Spinal cord (tissue), 10 donors: ENCODE data around the gene C12orf76. TPM values are rescaled to one million over a fixed set of nuclear protein-coding genes. Genes with fewer than 3 reads are reported as not detected.
A peak's percentile ranks its signal among the peaks of the same experiment; 100 is the strongest.
"Not testable (repeated sequence)": the region's sequence is repeated elsewhere in the genome, so short reads cannot be mapped to it uniquely, and the experiment has no call there.

ENCODE experiments used
- DNase-seq, 6 donors: peaks; one replicate each; pipeline versions ENCODE4 v3.0.0 to v3.0.0-alpha.2; 2013 to 2015; ENCODE audit warnings: low spot score in 6 of 6, low read depth in 4 of 6
- H3K27ac ChIP-seq: one replicate; pipeline ENCODE4 v1.5.1; 2013; ENCODE audit warnings: low read depth, low read length, control low read depth
- H3K27me3 ChIP-seq: one replicate; pipeline ENCODE4 v1.6.1; 2013; ENCODE audit warnings: low read length; ENCODE audit not compliant: control insufficient read depth, insufficient read depth
- H3K36me3 ChIP-seq: one replicate; pipeline ENCODE4 v1.6.1; 2013; ENCODE audit warnings: low read length; ENCODE audit not compliant: control insufficient read depth, insufficient read depth
- H3K4me1 ChIP-seq: one replicate; pipeline ENCODE4 v1.6.1; 2013; ENCODE audit warnings: low read length; ENCODE audit not compliant: control insufficient read depth, insufficient read depth
- H3K4me3 ChIP-seq: one replicate; pipeline ENCODE4 v1.5.1; 2013; ENCODE audit warnings: low read depth, low read length, control low read depth
- H3K9me3 ChIP-seq: one replicate; pipeline ENCODE4 v1.6.1; 2013; ENCODE audit warnings: low read length; ENCODE audit not compliant: control insufficient read depth, insufficient read depth
- WGBS: methylation state at CpG from one replicate; pipeline ENCODE4 v1.1.5; 2013; ENCODE audit warnings: missing lambda C conversion rate; ENCODE audit not compliant: insufficient coverage; 5-methylcytosine and 5-hydroxymethylcytosine counted together
- long read RNA-seq, 4 donors: transcript quantifications; one replicate each; lab custom pipeline, GENCODE V29; 2026
- polyA plus RNA-seq, 2 donors: library from polyadenylated mRNA; unstranded; fragments of 120-200 nt; gene quantifications; one replicate each; pipeline ENCODE4 v1.2.1, GENCODE V29; 2013; ENCODE audit not compliant: insufficient read length in 2 of 2
- total RNA-seq, 2 donors: library from RNA; depleted of rRNA in 1 of 2; stranded (reverse); fragments of 120-200 nt in 1 of 2; fragments of >200 nt in 1 of 2; gene quantifications; one replicate each; pipeline versions ENCODE4 v1.2.3 to v1.2.4, GENCODE V29; 2013 to 2014
- donor health status: healthy.

Gene C12orf76, protein sequence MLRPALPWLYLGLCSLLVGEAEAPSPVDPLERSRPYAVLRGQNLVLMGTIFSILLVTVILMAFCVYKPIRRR
- total RNA-seq (10 to 100 TPM; 45.2 to 84.9 TPM), polyA plus RNA-seq (10 to 100 TPM; 88.8 to 94.4 TPM)
- long read RNA-seq, donor 1, transcript C12orf76-203 (2 exons, 1,755 nt), result major isoform, 27 of 82 reads
- long read RNA-seq, donor 1, transcript C12orf76-208 (3 exons, 496 nt), result minor isoform, 8 of 82 reads
- long read RNA-seq, donor 1, partial matches to known transcripts, result 45 of 82 reads
- long read RNA-seq, donor 1, other reads (novel, unspliced or antisense), result 0 of 82 reads
- long read RNA-seq, donor 2, transcript C12orf76-203 (2 exons, 1,755 nt), result major isoform, 8 of 23 reads
- long read RNA-seq, donor 2, partial matches to known transcripts, result 12 of 23 reads
- long read RNA-seq, donor 2, other reads (novel, unspliced or antisense), result 0 of 23 reads
- long read RNA-seq, donor 3, transcript C12orf76-208 (3 exons, 496 nt), result minor isoform, 7 of 41 reads
- long read RNA-seq, donor 3, transcript C12orf76-203 (2 exons, 1,755 nt), result major isoform, 8 of 41 reads
- long read RNA-seq, donor 3, partial matches to known transcripts, result 26 of 41 reads
- long read RNA-seq, donor 3, other reads (novel, unspliced or antisense), result 0 of 41 reads
- long read RNA-seq, donor 4, transcript C12orf76-203 (2 exons, 1,755 nt), result major isoform, 23 of 57 reads
- long read RNA-seq, donor 4, transcript C12orf76-208 (3 exons, 496 nt), result minor isoform, 5 of 57 reads
- long read RNA-seq, donor 4, partial matches to known transcripts, result 27 of 57 reads
- long read RNA-seq, donor 4, other reads (novel, unspliced or antisense), result 0 of 57 reads

DNA sequence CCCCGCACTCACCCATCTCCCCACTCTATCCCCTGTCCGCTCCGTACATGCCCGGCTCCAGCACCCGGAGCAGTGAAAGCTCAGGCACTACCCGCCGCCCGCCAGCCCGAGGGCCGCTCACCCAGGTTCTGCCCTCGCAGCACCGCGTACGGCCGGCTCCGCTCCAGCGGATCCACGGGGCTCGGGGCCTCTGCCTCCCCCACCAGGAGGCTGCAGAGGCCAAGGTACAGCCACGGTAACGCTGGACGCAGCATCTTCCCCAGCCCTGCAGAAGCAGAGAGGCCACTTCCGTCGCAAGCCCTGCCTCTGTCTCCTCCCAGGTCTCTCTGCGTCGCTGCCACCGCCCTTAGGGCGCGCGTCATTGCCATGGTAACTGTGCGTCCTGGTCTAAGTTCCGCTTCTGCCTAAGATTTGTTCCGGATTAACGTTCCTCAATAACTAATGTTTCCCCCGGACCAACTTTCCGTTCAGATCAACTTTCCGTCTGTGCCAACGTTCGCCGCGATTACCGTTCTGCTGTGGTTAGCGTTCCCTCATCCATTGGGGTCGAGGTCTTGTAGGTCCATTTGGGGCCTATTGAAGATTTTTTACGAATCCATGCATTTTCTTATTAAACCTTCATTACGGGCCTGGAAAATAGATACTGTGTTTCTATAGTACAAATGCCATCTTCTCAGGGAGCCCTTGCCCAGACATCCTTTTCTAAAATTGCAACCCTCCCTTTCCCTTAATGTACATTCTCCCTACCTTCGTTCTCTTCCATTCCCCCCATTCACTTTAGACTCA lies at the start of gene C12orf76:
C12orf76 (minus strand) TSS at position 281 of the 786 bp plus-strand sequence; CDS start at position 254, 27 bp downstream.
- H3K4me1 ChIP-seq, result peaks cover 17% of the 10 kb centered on the region
- H3K4me3 ChIP-seq, result peak within 1 kb of the TSS; percentile 79

DNA sequence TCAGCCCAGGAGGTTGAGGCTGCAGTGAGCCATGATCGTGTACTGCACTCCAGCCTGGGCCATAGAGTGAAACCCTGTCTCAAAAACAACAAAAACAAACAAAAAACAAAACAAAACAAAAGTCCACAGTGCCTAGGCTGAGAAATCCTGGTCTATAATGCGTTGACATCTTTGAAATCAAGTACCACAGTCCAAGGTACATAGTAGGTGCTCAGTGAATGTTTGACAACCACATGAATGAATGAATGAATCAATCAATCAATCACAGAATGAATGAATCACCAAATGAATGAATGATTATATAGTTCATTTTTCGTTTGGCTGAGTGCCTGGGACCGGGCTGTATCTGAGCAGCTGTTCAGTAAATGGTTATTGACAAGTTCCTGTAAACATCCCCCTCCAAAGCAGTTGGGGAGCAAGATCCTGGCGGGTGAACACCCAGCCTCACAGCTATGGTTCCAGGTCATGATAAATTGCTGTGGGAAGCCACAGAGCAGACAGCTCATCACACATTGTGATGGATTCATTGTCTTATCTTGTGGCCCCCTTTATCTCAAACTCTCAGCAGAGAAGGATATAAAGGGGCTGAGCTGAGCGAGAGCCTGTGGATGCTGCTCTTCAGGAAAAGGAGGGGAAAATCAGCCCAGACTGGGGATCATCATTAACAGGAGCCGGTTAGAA lies 45.4 kb upstream of the C12orf76 start:
- Histone ChIP-seq H3K27ac (no peak overlapping the region), H3K4me3 (no peak overlapping the region), H3K4me1 (no peaks in the 10 kb centered on the region), H3K9me3 (no peaks in the 10 kb centered on the region), H3K27me3 (no peaks in the 10 kb centered on the region), H3K36me3 (no peaks in the 10 kb centered on the region)
- whole genome bisulfite sequencing, result 45% methylated on average over 2 of the region's 7 CpGs
- DNase-seq, result no peak

More for the DNA sequence above, at the start of gene C12orf76:
- peak within 1 kb of the TSS; percentile 80 for H3K27ac ChIP-seq
- 2% methylated on average over 37 of the region's 47 CpGs for WGBS
- no peaks in the 10 kb centered on the region for H3K27me3 ChIP-seq
- no peaks in the 10 kb centered on the region for H3K9me3 ChIP-seq
- H3K36me3 ChIP-seq, result peaks cover 3% of the 10 kb centered on the region
- DNase-seq, result peak; percentile 92 to 99 (median 93)

DNA sequence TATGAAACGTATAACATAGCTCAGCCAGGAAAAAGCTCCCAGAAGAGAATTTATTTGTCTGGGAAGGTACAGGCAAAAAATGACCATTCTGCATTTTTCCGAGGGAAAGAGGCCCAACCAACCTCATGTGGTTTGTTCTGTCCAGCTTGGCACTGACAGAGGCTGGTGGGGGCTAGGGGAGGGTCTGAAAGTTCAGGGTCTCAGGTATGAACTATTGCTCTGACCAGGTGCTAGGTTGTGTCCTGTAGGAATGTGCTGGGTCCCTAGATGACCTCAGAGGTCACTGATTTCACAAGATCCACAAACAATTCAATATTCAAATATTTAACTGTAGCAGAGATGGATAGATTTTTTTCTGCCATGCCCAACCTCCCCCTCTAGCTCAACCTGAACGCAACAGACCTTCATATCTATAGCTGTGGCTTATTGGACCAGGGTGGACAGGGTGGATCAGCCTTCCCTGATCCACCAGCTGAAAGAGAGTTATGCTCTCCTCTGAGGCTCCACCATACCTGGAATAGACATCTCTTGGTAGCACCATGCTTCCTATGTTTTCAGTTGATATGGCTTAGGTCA lies 42.9 kb upstream of the C12orf76 start:
- no peak for DNase-seq
- 74% methylated on average over 2 of the region's 3 CpGs for WGBS
- Histone ChIP-seq H3K4me1 (no peaks in the 10 kb centered on the region), H3K27ac (no peak overlapping the region), H3K27me3 (no peaks in the 10 kb centered on the region), H3K4me3 (no peak overlapping the region), H3K36me3 (no peaks in the 10 kb centered on the region), H3K9me3 (no peaks in the 10 kb centered on the region)

DNA sequence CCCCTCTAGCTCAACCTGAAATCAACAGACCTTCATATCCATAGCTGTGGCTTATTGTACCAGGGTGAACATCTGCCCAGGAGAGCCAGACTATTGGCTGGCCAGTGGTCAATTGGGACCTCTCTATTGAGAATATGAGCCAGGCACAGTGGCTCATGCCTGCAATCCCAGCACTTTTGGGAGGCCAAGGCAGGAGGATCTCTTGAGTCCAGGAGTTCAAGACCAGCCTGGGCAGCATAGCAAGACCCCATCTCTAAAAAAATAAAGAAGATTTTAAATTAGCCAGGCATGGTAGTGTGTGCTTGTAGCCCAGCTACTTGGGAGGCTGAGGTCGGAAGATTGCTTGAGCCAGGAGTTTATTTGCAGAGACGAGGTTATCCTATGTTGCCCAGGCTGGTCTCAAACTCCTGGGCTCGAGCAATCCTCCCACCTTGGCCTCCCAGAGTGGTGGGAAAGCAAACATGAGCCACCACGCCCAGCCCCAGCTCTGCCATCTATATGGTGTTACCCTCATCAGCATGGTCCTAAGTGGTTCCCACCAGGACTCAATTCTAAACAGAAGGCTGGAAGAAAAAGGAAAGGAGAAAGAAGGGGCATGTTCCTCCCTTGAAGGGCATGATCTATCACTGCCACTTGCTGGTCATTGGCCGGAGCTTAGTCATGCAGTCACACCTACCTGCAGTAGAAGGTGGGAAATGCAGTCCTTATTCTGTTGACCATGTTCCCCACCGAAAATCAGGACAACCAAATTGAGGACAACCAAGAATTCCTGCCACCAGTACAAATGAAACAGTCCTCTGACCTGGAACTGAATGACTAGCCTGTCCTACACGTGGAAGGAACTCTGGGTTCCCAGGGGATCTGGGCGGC lies 42.2 kb upstream of the C12orf76 start:
- no peak for DNase-seq
- H3K9me3 ChIP-seq, result no peaks in the 10 kb centered on the region
- WGBS, result 82% methylated on average over 6 of the region's 8 CpGs
- H3K4me3 ChIP-seq, result no peak overlapping the region
- no peaks in the 10 kb centered on the region for H3K4me1 ChIP-seq
- H3K27ac ChIP-seq, result no peak overlapping the region
- H3K27me3 ChIP-seq, result no peaks in the 10 kb centered on the region
- H3K36me3 ChIP-seq, result no peaks in the 10 kb centered on the region

DNA sequence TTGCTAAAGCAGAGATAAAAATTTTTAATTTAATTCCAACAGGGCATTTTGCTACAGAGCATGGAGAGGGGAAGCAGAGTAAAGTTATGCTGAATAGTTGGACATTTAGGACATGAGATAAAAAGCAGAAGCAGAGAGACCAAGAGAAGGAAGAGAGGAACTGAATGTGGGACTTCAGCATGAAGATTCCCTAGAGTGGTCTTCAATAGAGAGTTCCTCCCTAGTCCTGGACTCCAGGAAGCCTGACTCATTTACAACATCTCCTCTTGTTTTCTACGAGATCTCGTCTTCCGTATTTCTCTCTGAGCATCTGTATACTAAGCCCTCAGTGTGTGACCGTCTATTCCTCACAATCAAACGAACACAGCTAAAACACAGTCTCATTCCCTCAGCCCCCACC lies 40.6 kb upstream of the C12orf76 start:
- no peak for DNase-seq
- Histone ChIP-seq H3K4me3 (no peak overlapping the region), H3K36me3 (no peaks in the 10 kb centered on the region), H3K4me1 (no peaks in the 10 kb centered on the region), H3K27ac (no peak overlapping the region), H3K9me3 (no peaks in the 10 kb centered on the region), H3K27me3 (no peaks in the 10 kb centered on the region)
- WGBS, result 90% methylated on average over 5 of the region's 5 CpGs

DNA sequence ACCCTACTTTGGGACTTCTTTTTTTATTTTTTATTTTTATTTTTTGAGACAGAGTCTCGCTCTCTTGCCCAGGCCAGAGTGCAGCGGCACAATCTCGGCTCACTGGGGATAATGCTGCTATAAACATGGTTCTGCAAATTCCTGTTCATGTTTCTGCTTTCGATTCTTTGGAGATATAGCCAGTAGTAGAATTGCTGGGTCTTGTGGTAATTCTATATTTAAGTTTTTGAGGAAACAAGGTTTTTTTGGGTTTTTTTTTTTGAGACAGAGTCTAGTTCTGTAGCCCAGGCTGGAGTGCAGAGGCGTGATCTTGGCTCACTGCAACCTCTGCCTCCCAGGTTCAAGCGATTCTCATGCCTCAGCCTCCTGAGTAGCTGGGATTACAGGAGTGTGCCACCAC lies 39.9 kb upstream of the C12orf76 start:
- not testable (repeated sequence) for H3K27me3 ChIP-seq, H3K4me1 ChIP-seq, H3K36me3 ChIP-seq, H3K9me3 ChIP-seq, DNase-seq, H3K27ac ChIP-seq, H3K4me3 ChIP-seq
- 88% methylated on average over 5 of the region's 6 CpGs for WGBS

DNA sequence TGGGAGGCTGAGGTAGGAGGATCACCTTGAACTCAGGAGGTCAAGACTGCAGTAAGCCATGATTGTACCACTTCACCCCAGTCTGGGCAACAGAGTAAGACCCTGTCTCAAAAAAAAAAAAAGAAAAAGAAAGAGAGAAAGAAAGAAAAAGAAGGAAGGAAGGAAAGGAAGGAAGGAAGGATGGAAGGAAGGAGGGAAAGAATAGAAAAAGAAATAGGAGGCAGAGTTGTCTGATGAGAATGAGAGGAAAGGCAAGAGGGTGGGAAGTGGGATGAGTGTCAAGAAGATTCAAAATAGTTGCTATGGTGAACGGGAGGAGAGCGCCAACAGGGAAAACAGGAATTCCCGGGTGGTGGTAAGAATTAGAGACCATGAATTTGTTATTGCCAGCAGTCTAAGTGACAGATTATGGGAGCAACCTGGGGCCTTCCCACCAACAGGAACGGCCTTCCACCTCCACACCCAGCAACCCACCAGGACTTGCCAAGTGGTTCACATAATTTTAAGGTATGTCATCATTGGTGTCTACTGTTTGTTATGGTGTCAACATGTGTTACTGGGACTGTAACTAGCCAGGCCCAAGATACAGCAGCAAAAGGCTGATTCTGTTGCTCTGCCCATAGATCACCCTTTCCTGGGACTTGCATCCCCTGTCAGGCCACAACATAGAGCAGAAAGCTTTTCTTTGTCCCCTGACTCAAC lies 36.1 kb upstream of the C12orf76 start:
- no peak for DNase-seq
- Histone ChIP-seq H3K9me3 (no peaks in the 10 kb centered on the region), H3K4me1 (peaks cover 6% of the 10 kb centered on the region), H3K27me3 (no peaks in the 10 kb centered on the region), H3K36me3 (no peaks in the 10 kb centered on the region), H3K4me3 (no peak overlapping the region), H3K27ac (no peak overlapping the region)
- WGBS, result no CpG with 5 or more reads among the region's 4 CpGs

DNA sequence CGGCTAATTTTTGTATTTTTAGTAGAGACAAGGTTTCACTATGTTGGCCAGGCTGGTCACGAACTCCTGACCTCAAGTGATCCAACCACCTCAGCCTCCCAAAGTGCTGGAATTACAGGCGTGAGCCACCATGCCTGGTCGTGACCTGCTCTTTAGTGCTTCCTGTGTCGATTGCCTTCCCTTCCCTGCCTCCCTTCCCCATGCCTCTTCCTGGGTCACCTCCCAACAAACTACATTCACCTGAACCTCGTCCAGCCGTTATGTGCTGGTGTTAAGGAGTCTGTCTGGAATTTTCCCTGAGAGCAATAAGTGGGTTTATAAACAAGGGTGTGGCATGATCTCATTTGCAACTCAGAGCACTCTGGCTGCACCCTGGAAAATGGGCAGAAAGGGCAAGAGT lies 32.1 kb upstream of the C12orf76 start:
- Histone ChIP-seq H3K9me3 (no peaks in the 10 kb centered on the region), H3K4me1 (peaks cover 7% of the 10 kb centered on the region), H3K27ac (no peak overlapping the region), H3K4me3 (no peak overlapping the region), H3K36me3 (no peaks in the 10 kb centered on the region), H3K27me3 (no peaks in the 10 kb centered on the region)
- no peak for DNase-seq
- WGBS, result 92% methylated on average over 3 of the region's 7 CpGs
